K562 (cell line): ENCODE data around the gene DENND10. TPM values are rescaled to one million over a fixed set of nuclear protein-coding genes. Genes with fewer than 3 reads are reported as not detected.

Experiments
- ATAC-seq: fragments of 200-7000 bp; cut with Tn5 transposase; 3 replicates; pipeline ENCODE4 v1.9.1; 2020; ENCODE audit warnings: moderate library complexity
- BruUV-seq: library from RNA; stranded (reverse); fragments of 400-500 nt; replicated peaks from 2 replicates; lab custom pipeline; 2021; lab: Mats Ljungman, UMichigan
- CTCF ChIA-PET: fragments of 300-600 bp; formaldehyde crosslinking; extraction: SDS; loops from one replicate; lab custom pipeline; 2021; ENCODE audit warnings: low intra/inter-chr PET ratio; lab: Yijun Ruan, JAX
- POLR2A ChIA-PET: fragments of 300-600, 350-650 bp; sonication (Branson Sonifier 250); formaldehyde crosslinking; extraction: SDS; loops from one replicate; lab custom pipeline; 2021; ENCODE audit warnings: antibody characterized with exemption, inconsistent platforms; lab: Yijun Ruan, JAX
- DNase-seq, 4 experiments: peaks; one replicate each; pipeline versions ENCODE4 v3.0.0 to v3.0.0-alpha.2; 2011 to 2018; ENCODE audit warnings: low spot score in 3 of 4, mixed read lengths in 3 of 4; ENCODE audit errors: extremely low read depth in 1 of 4
- FAIRE-seq: peaks from 2 replicates; lab custom pipeline; 2011; peaks lifted over from hg19 to GRCh38; lab: Jason Lieb, UNC
- H2AFZ ChIP-seq: 2 replicates; pipeline ENCODE4 v1.6.0; 2011; ENCODE audit warnings: low read depth, low read length, control low read depth, inconsistent platforms
- H3K27ac ChIP-seq: fragments of 200-600 bp; 3 replicates; pipeline ENCODE4 v1.8.0; 2011; ENCODE audit warnings: low read depth, mild to moderate bottlenecking, control low read depth, inconsistent platforms, low read length, moderate library complexity, mixed read lengths; ENCODE audit errors: extremely low read depth
- H3K27me3 ChIP-seq, 2 experiments: fragments of 300-600 bp in 1 of 2; 2 replicates in 1 of 2; 3 replicates in 1 of 2; pipeline versions ENCODE4 v1.6.0 to v1.8.0; 2011; ENCODE audit warnings: inconsistent platforms in 2 of 2, low read length in 2 of 2, mild to moderate bottlenecking in 1 of 2, mixed read lengths in 1 of 2, moderate library complexity in 1 of 2; ENCODE audit not compliant: control insufficient read depth in 2 of 2, insufficient read depth in 2 of 2
- H3K36me3 ChIP-seq: fragments of 300-600 bp; 3 replicates; pipeline ENCODE4 v1.8.0; 2011; ENCODE audit warnings: mild to moderate bottlenecking, low read length, inconsistent platforms; ENCODE audit not compliant: control insufficient read depth, insufficient read depth
- H3K4me1 ChIP-seq, 2 experiments: fragments of 200-600 bp in 1 of 2; replicated peaks in 1 of 2; 2 replicates in 1 of 2; 3 replicates in 1 of 2; pipeline versions ENCODE4 v1.5.1 to v1.8.0; 2011; ENCODE audit warnings: inconsistent platforms in 2 of 2, low read length in 2 of 2, mild to moderate bottlenecking in 1 of 2, mixed read lengths in 1 of 2, moderate library complexity in 1 of 2; ENCODE audit not compliant: control insufficient read depth in 2 of 2, insufficient read depth in 2 of 2
- H3K4me2 ChIP-seq: 2 replicates; pipeline ENCODE4 v1.6.1; 2011; ENCODE audit warnings: low read length, control low read depth, inconsistent platforms, mixed read lengths; ENCODE audit not compliant: insufficient read depth
- H3K4me3 ChIP-seq: fragments of 200-600 bp; sonication (generic), shearing (Covaris generic); 2 replicates; pipeline ENCODE4 v1.5.1; 2016; ENCODE audit warnings: control low read depth, inconsistent platforms
- H3K79me2 ChIP-seq: fragments of 200-600 bp; 3 replicates; pipeline ENCODE4 v1.8.0; 2011; ENCODE audit warnings: low read length, inconsistent platforms; ENCODE audit not compliant: control insufficient read depth, insufficient read depth
- H3K9ac ChIP-seq, 2 experiments: 2 replicates each; pipeline versions ENCODE4 v1.6.0 to v1.6.1; 2011; ENCODE audit warnings: low read depth in 2 of 2, low read length in 2 of 2, control low read depth in 1 of 2, inconsistent platforms in 1 of 2, mild to moderate bottlenecking in 1 of 2, mixed read lengths in 1 of 2; ENCODE audit not compliant: insufficient read depth in 1 of 2
- H3K9me1 ChIP-seq: one replicate; pipeline ENCODE4 v1.6.0; 2011; ENCODE audit warnings: inconsistent platforms, mild to moderate bottlenecking, low read length, moderate library complexity; ENCODE audit not compliant: control insufficient read depth, insufficient read depth
- H3K9me3 ChIP-seq: replicated peaks from 2 replicates; pipeline ENCODE4 v1.5.1; 2011; ENCODE audit warnings: low read depth, low read length, inconsistent platforms; ENCODE audit not compliant: control insufficient read depth, insufficient read depth
- H4K20me1 ChIP-seq: replicated peaks from 2 replicates; pipeline ENCODE4 v1.6.1; 2011; ENCODE audit warnings: low read length, inconsistent platforms, mixed read lengths; ENCODE audit not compliant: control insufficient read depth, insufficient read depth
- CHD1 ChIP-seq: fragments of 200-600 bp; sonication (generic); IDR thresholded peaks from one replicate; pipeline ENCODE4 v1.6.1; 2012; ENCODE audit warnings: mild to moderate bottlenecking, moderate library complexity, low read length, inconsistent platforms
- FOXM1 ChIP-seq, 2 experiments: fragments of 450-650 bp in 1 of 2; sonication (generic) in 1 of 2; formaldehyde crosslinking in 1 of 2; IDR thresholded peaks; 2 replicates each; pipeline versions ENCODE4 v1.6.1 to v1.9.0; 2017 to 2022; ENCODE audit warnings: low read depth in 2 of 2, mild to moderate bottlenecking in 2 of 2, missing genetic modification reagents in 1 of 2, moderate library complexity in 1 of 2
- HDAC2 ChIP-seq: fragments of 450-650 bp; IDR thresholded peaks from 2 replicates; pipeline ENCODE4 v1.6.1; 2016; ENCODE audit warnings: mild to moderate bottlenecking
- JUN ChIP-seq, 2 experiments: sonication (generic) in 1 of 2; formaldehyde crosslinking in 1 of 2; IDR thresholded peaks; 2 replicates each; pipeline versions ENCODE4 v1.6.1 to v1.8.0; 2012 to 2022; ENCODE audit warnings: borderline replicate concordance in 2 of 2, mild to moderate bottlenecking in 2 of 2, improper control_type of control experiment in 1 of 2, low read depth in 1 of 2, low read length in 1 of 2, missing genetic modification reagents in 1 of 2
- JUND ChIP-seq, 2 experiments: IDR thresholded peaks; 2 replicates in 1 of 2; 3 replicates in 1 of 2; pipeline ENCODE4 v1.6.1; 2011; ENCODE audit warnings: borderline replicate concordance in 2 of 2, low read depth in 2 of 2, low read length in 2 of 2, improper control_type of control experiment in 1 of 2, missing biosample characterization in 1 of 2, missing genetic modification characterization in 1 of 2, missing genetic modification reagents in 1 of 2
- MAZ ChIP-seq, 2 experiments: fragments of 450-650 bp in 1 of 2; sonication (generic) in 1 of 2; formaldehyde crosslinking; IDR thresholded peaks in 1 of 2; conservative IDR thresholded peaks in 1 of 2; 2 replicates each; pipeline versions ENCODE4 v1.4.0 to v1.5.0; 2020; ENCODE audit warnings: mild to moderate bottlenecking in 1 of 2, missing genetic modification reagents in 1 of 2
- NR2C2 ChIP-seq, 2 experiments: fragments of 200-800 bp in 1 of 2; sonication (Bioruptor generic) in 1 of 2; sonication (generic) in 1 of 2; formaldehyde crosslinking in 1 of 2; IDR thresholded peaks; 2 replicates each; pipeline versions ENCODE4 v1.6.1 to v1.8.0; 2016 to 2022; ENCODE audit warnings: mild to moderate bottlenecking in 1 of 2, missing compliant biosample characterization in 1 of 2, missing genetic modification characterization in 1 of 2, missing genetic modification reagents in 1 of 2
- SAP30 ChIP-seq: fragments of 200-600 bp; sonication (generic); IDR thresholded peaks from 2 replicates; pipeline ENCODE4 v1.6.1; 2012; ENCODE audit warnings: borderline replicate concordance, low read depth, mild to moderate bottlenecking, moderate library complexity, low read length, control low read depth, inconsistent platforms; ENCODE audit not compliant: insufficient read depth, poor library complexity, severe bottlenecking
- SIN3A ChIP-seq, 2 experiments: fragments of 150-350 bp in 1 of 2; IDR thresholded peaks; 2 replicates each; pipeline ENCODE4 v1.6.1; 2011 to 2016; ENCODE audit warnings: borderline replicate concordance in 2 of 2, low read depth in 2 of 2, low read length in 2 of 2, mild to moderate bottlenecking in 2 of 2, moderate library complexity in 2 of 2; ENCODE audit not compliant: control insufficient read depth in 1 of 2
- ZMIZ1 ChIP-seq, 2 experiments: fragments of 150-350 bp in 1 of 2; IDR thresholded peaks; 2 replicates each; pipeline ENCODE4 v1.6.1; 2012 to 2016; ENCODE audit warnings: low read depth in 2 of 2, low read length in 2 of 2, mild to moderate bottlenecking in 1 of 2, moderate library complexity in 1 of 2
- WGBS: fragments of 100-300 bp; shearing (Covaris generic); methylation state at CpG from one replicate; pipeline ENCODE4 v1.1.6; 2016; ENCODE audit warnings: low coverage, mixed read lengths; ENCODE audit not compliant: insufficient coverage; ENCODE audit errors: missing lambda C conversion rate; 5-methylcytosine and 5-hydroxymethylcytosine counted together
- in situ Hi-C: fragments of 300-500 bp; cut with MboI; formaldehyde crosslinking; loops from 4 replicates; pipeline ENCODE4 v1.15.0; 2018; ENCODE audit warnings: inconsistent platforms, mixed read lengths
- intact Hi-C: fragments of 100-400 bp; cut with micrococcal nuclease; formaldehyde crosslinking; loops from 2 replicates; pipeline ENCODE4 v1.14.2; 2022
- polyA plus RNA-seq, 8 experiments: library from polyadenylated mRNA; depleted of rRNA in 4 of 8; stranded (reverse) in 5 of 8; unstranded in 3 of 8; fragments of >200 nt; fragmentation: Nextera tagmentation in 2 of 8; fragmentation: Illumina TruSeq in 1 of 8; extraction: Ambion mirVana in 2 of 8; extraction: Trizol in 1 of 8; gene quantifications; 2 replicates each; pipeline versions ENCODE4 v1.2.1 to v1.2.3, GENCODE V29; 2011 to 2014; ENCODE audit warnings: inconsistent platforms in 1 of 8, missing spikeins in 1 of 8
- total RNA-seq, 7 experiments: library from RNA; depleted of rRNA in 6 of 7; stranded (reverse); fragments of >200 nt in 6 of 7; fragmentation: Illumina TruSeq in 2 of 7; extraction: Trizol in 2 of 7; gene quantifications; 2 replicates each; pipeline versions ENCODE4 v1.2.1 to v1.2.3, GENCODE V29; 2011 to 2021; ENCODE audit warnings: low replicate concordance in 1 of 7

The DENND10 gene
- total and polyA plus RNA-seq, 9 of the 15 experiments (the other 6 are each of a cell fraction or from before 2014, with no cell fraction given), result 9.4 to 20.0 (median 12.5) TPM

DNA sequence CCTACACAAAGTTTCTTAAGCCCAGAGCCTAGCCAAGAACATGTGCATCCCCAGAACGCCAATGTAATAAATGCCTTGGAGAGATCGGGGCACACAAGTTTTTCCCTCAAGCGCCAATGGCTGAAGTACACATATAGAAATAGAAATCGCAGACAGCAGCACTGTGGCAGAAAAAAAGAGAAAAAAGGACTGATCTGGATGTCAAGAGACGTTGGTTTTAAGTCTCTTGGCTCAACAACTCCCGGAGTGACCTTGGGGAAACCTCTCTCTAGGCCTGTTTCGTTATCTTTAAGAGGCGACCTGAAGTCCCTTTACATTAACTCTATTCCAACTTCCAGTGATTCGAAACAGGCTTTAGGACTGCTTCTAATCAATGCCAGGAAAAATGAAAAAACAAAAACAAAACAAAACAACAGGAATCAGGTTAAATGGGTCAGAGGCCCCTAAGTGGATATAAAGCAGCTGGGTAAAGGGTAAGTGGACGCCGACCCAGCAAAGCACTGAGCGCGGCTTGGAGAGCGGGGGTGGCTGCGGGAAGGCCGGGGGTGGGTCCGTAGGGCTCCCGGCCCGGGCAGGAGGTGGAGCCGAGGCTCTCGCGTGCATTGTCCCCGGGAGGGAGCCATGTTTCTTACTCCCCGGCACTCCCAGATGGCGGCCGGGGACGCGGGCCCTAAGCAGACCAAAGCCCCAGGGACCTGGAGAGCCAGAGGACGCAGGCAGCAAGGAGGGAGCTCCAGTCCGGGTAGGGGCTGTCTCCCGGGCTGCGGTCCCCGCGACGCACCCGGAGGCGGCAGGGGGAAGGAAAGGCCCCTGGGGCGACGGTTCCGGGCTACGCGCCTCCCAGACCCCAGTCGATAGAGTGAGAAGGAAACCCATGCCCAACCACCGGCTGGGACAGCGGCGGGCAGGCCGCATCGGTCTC lies 24.1 kb upstream of the DENND10 start:
- DNase-seq (peak; percentile 61 to 83 (median 72)), ATAC-seq (peak; percentile 92), FAIRE-seq (peak; percentile 67)
- BruUV-seq, result TSS peak; percentile 58
- Histone ChIP-seq H3K79me2 (peaks cover 66% of the 10 kb centered on the region), H3K4me1 (peaks cover 9 to 16% of the 10 kb centered on the region in 2 experiments; a peak in 4 of 5 replicates), H3K4me3 (peak overlapping the region; percentile 92), H3K36me3 (peaks cover 30% of the 10 kb centered on the region; the same call in 2 of the 3 replicates), H3K4me2 (peak overlapping the region; percentile 97), H3K9me3 (no peaks in the 10 kb centered on the region), H3K9ac (peak overlapping the region; percentile 97 to 99), H3K27me3 (no peaks in the 10 kb centered on the region), H3K9me1 (no peaks in the 10 kb centered on the region), H4K20me1 (peaks cover 24% of the 10 kb centered on the region), H3K27ac (peak overlapping the region; percentile 97), H2AFZ (peak overlapping the region; percentile 94)
- ChIA-PET CTCF (no interaction called here), POLR2A (interaction anchor here (0.6 to 2.8 kb wide), 11 partner anchors 11 to 1506 kb away, joined by 3 to 8 read pairs (median 3); partner anchors contain the start of gene DENND10)
- 0% methylated on average over 12 of the region's 48 CpGs for WGBS
- in situ Hi-C loops, result no loop called here
- intact Hi-C loops, result loop anchor here (5.0 kb wide), 1 partner anchor 97 kb away; the partner anchor contains the start of gene PRDX3
- TF ChIP-seq SIN3A (IDR thresholded peaks at IDR 0.05; ENCODE audit: borderline replicate concordance in 2 of 2, control insufficient read depth in 1 of 2, low read depth in 2 of 2, low read length in 2 of 2) (peak; percentile 56 to 60; a peak in 2 of 4 replicates), SAP30 (peak; percentile 40), MAZ (CRISPR knock-in tag; conservative IDR thresholded peaks at IDR 0.05 in 1 of 2, IDR thresholded peaks at IDR 0.05 in 1 of 2) (0 out of 4 replicates have a peak, but pooled peaks of 1 of the 2 experiments have one; percentile 11), JUND (IDR thresholded peaks at IDR 0.05; ENCODE audit: borderline replicate concordance, low read depth, low read length) (0 out of 2 replicates have a peak, but pooled peaks have one; percentile 5), JUND (tag; IDR thresholded peaks at IDR 0.05; ENCODE audit: borderline replicate concordance, low read depth, low read length) (no peak), JUN (IDR thresholded peaks at IDR 0.05; ENCODE audit: borderline replicate concordance, low read depth, low read length) (no peak), JUN (CRISPR knock-in tag; IDR thresholded peaks at IDR 0.05; ENCODE audit: borderline replicate concordance) (peak; percentile 49; the same call in 1 of the 2 replicates), ZMIZ1 (IDR thresholded peaks at IDR 0.05; ENCODE audit: low read depth in 2 of 2, low read length in 2 of 2) (no peak), FOXM1 (IDR thresholded peaks at IDR 0.05; ENCODE audit: low read depth) (no peak), FOXM1 (CRISPR knock-in tag; IDR thresholded peaks at IDR 0.05; ENCODE audit: low read depth) (no peak), HDAC2 (0 out of 2 replicates have a peak, but pooled peaks have one; percentile 27), CHD1 (peak; percentile 71), NR2C2 (CRISPR knock-in tag; IDR thresholded peaks at IDR 0.05) (no peak), NR2C2 (tag; IDR thresholded peaks at IDR 0.05) (no peak)
